T-helper 9 cell (primary cell): ENCODE measurements around the gene PDHX.
A peak's percentile ranks its signal among the peaks of the same experiment; 100 is the strongest.

Experiments used
- DNase-seq: peaks from one replicate; pipeline ENCODE4 v3.0.0-alpha.2; 2020

Gene PDHX

DNA sequence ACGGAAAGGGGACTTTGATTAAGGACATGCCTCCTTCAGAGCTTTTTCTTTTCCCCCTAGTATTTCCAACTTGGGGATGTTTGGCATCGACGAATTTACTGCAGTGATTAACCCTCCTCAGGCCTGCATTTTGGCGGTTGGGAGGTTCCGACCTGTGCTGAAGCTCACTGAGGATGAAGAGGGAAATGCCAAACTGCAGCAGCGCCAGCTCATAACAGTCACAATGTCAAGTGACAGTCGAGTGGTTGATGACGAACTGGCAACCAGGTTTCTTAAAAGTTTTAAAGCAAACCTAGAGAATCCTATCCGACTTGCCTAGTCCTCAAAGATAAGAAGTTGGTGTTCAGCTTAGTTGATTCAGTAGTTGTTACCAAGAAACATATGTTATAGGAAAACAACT, 78.4 kb downstream of the PDHX start:
- no peak for DNase-seq

DNA sequence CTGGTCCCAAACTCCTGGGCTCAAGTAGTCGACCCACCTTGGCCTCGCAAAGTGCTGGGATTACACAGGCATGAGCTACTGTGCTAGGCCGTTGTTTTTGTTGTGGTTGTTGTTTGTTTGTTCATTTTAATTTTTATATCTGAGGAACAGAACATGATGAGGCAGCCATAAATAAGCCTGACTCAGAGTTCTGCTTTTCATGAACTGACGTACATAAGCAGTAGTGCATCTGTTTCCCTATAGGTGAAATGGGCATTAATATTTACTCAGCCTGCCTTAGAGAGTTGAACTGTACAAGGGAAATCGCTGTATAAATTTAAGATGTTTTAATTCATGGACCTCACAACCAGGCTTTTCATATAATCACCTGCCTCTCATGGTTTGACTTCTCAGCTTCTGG, 80.5 kb downstream of the PDHX start:
- no peak for DNase-seq

DNA sequence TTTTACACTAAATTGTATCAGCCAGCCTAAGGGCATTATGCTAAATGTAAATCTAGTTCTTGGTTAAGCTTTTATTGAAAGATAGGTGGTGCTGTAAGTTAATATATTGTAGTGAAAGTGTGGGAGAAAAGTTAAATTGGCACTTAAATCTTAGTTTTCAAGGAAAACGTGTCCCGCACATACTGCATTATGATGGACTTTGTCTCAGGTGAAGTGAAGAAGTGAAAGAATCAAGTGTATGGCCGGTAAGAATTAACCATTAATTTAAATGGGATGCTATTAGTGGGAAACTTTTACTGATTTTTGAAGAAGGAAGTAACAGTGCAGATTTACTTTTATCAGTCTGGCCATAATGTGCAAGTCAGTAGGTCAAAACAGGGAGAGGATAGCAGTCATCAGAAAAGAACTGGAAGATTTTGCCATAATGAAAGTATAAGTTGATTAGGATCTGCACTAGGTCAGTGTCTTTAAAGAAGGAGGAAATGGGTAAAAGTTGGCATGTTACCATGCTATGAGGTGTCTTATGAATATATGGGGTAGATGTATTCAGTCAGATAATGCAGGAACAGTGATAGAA, 81.6 kb downstream of the PDHX start:
- no peak for DNase-seq

DNA sequence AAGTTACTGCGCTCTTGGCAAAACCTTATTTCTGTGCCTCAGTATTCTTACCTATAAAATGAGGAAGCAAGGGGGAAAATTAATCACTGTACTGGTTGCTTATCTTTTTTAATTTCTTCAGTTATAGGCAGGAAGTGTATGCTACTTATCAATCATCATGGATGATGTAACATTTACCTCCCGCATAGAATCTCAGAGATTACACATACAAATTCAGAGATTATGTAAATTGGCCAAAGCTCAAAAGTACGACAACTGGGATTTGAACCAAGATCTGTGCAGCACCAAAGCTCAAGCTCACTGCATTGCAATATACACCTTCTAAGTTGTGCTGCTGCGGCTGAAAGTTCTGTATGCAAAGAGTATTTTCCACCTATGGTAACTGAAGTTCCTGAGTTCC, 83.0 kb downstream of the PDHX start:
- no peak for DNase-seq

DNA sequence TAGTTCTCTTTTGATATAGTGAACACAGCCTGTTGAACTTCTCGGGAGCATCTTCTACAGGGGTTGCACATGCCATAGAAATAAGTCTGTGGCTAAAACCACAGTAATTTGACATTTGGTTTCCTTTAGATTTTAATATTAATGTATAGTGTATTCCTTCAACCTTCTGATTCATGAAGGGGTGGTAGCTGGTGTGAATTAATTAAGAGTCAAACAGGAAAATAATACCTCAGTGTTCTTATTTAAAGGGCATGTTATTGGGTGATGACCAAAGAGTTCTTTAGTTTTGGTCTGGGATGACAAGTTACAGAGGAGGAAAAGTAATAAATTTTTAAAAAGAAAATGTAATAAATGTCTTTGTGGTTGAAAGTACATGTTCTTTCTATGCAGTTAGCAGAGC, 86.8 kb downstream of the PDHX start:
- no peak for DNase-seq

DNA sequence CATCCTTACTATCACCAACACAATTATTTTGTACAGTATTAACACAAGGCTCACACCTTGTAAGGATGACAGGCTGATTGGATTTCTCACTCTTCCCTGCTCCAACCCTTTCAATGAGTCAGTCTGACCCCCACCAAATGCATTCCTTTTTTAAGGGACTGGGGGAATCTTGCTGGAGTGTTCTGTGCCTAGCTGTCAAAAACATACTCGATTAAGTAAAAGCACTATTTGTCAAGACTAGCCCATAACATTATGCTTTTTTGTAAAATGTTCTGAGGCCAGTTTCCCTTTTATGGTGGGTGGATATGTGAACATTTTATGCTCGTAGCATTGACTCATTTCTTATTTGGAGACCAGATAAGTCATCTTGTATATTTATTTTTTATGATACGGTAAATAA, 87.2 kb downstream of the PDHX start:
- no peak for DNase-seq

DNA sequence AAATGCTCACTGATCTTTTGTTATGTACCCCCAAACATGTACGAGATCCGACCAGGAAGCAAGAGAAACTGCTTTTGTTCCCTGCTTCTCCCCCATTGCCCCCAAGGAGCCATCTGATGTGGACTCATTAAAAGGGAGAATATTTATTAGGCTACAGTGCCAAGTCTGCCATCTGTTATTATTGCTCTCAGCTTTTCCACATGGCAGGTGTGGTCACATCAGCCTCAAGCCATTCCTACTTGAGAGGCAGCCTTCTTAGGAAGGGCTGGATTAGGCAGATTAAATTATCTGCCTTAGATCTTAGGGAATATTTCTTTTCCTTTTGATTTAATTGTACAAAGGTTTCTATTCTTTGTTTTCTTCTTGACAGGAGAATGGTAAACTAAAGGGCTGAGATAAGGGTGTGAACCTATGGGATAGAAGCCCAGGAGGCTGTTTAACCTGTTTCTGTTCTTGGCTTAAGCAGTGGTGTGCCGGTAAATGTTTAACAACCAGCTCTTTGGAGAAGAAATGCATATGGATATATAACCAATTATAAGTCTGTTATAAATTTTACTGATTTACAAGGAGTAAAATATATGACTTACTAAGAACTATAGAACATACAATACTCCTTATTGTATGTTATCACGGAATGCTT, 88.8 kb downstream of the PDHX start:
- DNase-seq = no peak

DNA sequence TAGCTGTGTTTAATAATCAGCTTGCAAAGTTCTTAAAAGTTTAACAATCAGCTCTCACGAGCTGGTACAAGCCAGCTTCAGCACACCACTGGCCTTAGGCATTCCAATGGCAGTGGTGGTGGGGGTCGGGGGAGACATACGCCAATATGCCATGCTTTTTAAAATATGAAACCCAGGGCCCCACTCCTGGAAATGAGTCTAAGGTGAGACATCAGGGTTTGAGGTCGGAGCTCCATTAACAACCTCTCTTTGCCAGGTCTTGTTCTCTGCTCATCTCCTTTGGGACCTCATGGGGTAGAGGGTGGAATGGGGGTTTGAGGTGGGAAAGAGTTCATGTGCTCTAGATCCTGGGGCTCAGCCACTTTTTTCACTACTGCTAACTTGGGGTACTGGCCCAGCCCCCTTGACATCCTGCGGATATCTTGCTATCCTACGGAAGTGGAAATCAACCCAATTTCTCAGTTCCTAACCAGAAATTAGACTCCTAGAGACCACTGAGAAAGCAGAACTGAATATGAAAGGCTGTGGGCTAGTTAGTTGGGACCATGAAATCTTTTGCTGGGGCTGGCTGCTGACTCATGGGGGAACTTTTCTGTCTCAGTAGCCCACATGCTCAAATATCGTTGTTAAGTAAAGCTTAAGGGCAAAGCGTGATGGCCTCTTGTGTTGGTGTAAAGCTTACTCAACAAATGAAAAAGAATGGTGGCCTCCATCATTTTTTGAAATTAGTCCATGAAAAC, 90.1 kb downstream of the PDHX start:
- no peak for DNase-seq

DNA sequence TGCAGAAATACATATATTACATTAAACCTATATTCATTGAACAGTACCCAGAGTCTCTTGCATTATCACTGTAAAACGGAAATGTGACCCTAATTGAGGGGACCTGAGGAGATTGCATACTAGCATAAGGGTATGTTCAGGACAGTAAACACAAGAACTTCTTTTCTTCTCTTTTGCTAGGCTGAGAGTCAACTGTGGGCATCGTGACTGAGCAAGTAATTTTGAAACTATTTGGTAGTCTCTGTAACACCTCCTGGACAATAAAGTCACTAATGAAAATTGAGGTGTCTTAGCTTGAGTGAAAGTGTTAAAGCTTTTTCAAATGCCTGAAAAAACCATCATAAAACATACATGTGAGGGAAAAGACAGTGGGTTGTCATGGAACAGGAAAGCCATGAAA, 90.9 kb downstream of the PDHX start:
- no peak for DNase-seq

DNA sequence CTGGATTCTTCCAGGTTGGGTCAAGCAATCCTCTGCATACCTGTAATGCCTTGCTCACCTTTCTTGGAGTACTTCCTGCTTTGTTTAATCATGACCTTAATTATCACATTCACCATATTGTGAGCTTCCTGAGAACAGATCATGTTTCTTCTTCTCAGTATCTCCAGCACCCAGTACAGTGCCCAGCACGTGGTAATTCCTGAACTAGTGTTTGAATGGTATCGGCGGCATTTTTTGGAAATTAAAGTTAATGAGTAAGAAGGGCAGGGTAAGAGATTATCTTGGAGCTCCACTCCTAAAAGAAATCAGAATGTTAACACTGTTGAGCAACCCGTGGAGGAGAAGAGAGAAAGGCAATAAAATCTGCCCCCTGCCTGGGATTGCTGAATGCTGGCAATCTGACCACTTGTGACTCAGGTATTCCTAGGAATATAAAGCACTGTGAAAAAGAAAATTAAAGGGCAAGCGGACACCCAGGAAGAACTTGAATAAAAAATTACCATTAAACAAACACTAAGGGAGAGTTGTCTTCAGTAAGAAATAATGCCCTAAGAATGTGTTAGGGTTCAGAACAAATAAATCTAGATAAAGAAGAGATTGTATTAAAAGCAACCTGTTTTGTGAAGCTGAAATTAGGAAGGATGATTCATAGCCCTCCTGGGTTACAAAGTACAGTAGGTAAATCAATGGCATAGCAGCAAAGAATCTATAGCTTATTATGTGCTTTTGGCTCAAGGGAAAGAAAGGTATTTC, 92.9 kb downstream of the PDHX start:
- DNase-seq = no peak

DNA sequence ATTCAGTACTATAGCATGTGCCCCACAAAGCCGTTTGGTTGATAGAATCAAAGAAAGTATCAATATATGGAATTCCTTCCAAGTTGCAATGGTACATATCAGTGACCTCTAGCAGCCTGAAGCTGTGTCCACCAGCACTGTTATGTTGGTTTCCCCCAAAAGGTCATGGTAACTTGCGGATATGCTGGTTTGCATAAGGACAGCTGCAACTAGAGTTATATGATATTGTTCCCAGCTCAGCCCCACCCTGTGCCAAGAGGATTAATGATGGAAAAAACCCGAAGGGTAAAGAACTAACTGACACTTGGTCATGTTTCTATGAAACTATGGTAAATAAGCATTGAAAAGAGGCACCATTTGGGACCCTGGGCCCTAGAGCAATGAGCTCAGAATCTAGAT, 93.5 kb downstream of the PDHX start:
- DNase-seq = no peak

DNA sequence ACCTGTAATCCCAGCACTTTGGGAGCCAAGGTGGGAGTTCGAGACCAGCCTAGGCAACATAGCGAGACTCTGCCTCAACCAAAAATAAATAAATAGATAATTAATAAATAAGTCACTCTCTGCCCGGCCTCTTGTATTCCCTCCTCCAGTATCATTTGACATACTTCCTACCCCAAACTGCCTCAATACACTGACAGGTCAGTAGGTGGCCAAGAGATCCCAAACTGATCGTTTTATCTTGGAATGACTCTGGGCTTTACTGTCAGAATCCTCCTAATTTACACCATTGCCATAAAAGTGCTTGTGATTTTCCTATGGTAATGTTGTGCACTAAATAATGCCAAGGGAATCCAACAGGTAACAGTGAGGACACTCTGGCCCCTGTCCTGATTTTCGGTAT, 94.2 kb downstream of the PDHX start:
- no peak for DNase-seq

DNA sequence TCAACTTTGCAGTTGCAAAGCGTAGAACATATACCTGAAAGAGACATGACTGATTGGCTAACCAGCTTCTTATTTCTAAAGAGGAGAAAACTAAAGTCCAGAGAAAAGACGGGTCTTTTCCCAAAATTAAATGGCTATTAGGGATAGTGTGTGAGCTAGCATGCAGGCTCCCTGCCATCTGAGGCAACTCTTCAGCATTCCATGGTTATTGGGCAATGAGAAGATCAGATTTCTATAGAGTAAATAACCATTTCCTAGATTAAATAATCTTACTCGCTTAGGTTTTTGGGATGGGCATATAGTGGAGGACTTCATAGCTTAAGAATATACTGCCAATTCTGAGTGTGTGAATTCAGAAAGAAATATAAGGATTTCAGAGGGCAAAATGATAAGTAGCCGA, 95.0 kb downstream of the PDHX start:
- no peak for DNase-seq

DNA sequence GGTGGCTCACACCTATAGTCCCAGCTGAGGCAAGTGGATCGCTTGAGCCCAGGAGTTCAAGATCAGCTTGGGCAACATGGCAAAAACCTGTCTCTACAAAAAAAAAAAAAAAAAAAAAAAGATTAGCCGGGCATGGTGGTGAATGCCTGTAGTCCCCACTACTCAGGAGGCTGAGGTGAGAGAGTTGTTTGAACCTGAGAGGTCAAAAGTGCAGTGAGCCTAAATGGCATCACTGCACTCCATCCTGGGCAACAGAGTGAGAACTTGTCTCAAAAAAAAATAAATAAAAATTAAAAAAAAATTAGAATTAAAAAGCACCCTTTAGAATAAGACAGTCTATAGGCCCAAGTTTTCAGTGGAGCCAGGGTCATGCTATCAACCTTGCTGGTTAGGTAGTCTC, 95.5 kb downstream of the PDHX start:
- DNase-seq = no peak

DNA sequence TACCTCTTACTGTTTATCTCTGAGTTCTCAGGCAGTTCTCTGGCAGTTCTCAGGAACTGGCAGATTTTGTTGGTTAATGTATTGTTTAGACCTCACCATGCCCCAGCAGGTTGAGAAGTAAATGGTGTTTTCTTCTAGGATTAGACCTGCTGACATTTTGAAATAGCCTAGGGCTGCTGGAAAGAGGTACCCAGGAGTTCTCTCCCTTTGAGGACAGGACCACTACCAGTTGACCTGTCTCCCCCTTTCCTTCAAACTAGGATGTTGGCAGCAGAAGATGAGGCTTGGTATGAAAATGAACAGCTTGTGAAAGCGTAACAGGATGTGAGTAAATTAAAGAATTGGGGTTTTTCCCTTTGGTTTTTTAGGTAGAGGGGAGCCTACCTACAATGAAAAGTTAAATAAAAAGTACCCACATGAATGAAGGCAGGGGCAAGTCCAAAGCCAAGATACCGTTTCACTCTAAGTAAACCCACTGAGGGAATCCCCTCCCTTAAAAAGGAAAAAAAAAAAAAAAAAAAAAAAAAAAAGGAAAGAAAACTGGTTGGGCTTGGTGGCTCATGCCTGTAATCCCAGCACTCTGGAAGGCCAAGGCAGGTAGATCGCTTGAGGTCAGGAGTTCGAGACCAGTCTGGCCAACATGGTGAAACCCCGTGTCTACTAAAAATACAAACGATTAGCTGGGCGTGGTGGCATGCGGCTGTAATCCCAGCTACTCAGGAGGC, 96.2 kb downstream of the PDHX start:
- peak; percentile 11 for DNase-seq

DNA sequence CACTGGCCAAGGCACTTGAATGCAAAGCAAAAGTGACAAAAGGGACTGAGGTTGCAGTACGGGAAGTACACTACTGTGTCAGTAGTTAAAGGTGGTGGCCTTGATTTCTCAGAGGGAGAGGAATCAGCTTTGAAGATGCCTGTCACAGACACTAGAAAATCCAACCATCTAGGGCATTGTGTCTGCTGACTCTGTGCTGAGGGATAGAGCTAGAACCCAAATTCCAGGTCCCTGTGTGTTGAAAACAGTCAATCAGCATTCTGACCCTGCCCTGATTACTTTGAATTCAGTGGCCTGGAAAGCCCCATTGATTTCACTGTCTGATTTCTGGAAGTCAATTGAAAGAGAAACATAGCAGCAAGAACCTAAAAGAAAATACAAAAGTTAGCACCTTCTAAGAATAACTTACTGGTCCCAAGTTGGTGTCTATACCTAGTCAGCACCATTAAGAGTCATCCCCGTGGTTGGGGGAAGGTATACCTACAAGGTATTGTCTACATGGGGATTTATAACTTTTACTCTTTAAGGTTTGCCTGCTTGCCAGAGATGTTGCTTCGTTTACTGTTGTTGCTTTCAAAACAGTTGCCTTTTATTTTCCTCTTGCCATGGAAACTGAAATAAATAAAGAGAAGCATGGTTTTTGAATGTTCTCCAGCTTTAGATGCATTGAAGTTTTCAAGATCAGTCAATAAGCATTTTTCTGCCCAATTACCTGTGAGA, 97.3 kb downstream of the PDHX start:
- DNase-seq = peak; percentile 12

DNA sequence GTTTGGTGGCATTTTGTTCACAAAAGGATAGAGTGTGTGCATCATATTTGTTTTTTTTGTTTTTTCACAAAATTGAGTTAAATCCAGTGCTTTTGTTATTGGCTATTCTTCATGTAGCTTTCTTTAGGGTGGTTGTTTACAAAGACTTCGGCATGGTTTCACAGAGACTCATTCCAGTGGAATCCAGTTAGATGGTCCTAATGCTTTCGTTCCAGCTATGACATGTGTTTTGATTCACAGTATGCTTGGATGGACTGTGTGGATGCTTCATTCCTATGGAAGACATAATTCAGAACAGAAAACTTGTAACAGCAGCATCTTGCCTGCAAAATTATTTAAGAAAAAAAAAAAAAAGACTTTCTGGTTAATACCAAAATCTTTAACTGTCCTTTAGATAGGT, 97.9 kb downstream of the PDHX start:
- DNase-seq = no peak

DNA sequence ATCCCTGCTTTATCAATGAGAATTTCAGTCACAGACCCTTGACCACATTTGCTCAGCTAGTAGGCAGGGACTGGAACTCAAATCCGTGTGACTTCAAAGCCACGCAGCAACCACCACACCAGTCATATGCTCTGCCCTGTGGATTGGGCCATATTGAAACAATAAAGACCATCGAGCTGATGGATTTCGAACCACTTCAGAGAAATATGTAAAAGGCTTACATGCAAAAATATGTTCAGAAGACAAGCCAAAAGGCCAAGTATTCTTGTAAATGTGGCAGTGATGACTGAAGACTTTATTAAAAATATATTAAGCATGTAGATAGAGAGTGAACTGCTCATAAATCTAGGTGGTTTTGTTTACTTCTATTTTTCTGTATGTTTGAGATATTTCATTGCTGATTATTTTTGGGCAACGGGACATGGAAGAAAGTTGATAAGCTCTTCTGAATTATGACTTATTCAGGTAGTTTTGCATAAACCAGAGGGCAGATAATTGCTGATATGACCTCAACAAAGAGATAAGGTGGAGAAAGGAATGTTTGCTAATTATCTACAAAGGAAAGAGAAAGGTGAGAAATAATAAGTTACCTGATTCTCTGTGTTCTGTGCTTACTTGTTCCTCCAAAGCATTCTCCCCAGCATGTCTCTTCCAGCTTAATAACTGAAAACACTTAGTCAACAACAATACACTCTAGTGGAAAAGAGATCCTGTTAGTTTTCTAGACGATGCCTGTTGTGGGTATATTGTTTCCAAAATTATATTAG, 99.4 kb downstream of the PDHX start:
- no peak for DNase-seq

DNA sequence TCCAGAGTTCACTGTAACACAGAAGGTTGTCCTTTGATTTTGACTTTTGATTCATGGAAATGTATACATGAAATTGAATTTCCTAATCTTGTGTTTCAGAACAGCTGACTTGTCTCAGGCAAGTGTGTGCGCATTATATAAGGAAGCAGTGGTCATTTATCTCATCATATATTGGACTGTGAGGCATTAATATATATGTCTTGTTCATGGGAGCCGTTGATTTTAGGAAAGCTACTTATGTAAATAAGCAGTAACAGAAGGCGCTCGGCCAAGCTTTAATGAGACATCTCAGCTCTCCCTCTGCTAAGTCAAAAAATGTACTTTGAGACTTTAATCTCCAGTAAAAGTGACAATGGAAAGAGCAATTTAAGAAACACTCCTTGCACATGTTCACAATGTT, 100.5 kb downstream of the PDHX start:
- DNase-seq = no peak

DNA sequence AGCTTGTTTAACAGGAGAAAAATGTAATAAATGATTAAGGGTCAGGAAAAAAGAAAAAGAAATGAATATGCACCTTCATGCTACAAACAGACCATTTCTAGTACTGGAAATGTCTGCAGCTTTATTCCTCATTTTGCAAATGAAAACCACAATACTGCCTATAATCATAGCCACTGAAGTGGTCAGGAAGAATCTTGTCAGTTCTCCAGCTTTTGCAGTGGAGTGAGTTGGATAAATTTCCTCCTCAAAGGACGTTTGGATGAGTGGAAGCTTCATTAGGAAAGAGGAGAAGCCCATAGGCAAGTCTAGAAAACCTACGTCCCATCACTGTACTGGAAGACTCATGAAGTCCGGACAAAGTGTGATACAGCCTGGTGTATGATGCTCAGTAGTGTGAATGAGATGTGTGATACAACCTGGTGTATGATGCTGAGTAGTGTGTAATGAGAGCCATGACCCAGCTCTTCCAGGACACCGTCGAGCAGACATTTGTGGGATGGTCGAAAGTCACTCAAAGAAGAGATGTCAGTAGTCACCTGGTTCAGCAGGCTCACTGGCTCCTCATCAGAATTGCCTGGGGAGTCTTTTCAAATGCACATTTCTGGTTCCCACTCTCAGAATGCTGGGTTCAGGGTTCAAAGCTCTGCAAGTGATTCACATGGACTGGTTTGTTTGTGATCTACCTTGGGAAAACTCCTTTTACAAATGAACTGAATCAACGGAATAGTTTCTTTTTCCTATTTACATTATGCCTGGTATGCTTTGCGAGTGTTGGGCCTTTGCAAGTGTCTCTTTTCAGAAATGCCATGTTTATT, 101.3 kb downstream of the PDHX start:
- DNase-seq = no peak

DNA sequence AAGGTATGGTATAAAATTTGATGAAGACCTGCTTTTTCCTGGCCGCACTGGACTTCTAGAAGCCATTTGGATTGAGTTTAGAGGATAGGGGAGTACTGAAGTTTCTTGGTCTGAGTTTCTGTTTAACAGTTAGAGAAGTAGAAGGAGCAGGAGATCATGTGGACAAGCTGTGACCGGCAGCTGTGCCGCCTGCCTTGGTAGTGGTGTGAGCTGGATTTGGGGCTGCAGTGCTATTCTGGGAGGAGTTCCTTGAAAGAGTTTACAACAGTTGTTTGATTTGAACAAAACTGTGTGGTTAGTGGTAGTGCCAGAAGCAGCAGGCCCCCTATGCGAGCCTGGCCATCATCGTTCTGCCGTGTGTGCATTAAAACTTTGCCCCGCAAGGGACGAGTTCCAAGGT, 105.2 kb downstream of the PDHX start:
- no peak for DNase-seq
